ENCODE measurements around the gene TKT.

- no peak for TF ChIP-seq CTCF (IDR thresholded peaks at IDR 0.05; ENCODE audit: low read depth, low read length)
- no peak for TF ChIP-seq EZH2phosphoT487 (IDR thresholded peaks at IDR 0.05; ENCODE audit: low read depth)
These were observed 32.3 kb downstream of the TKT start for GRCh38 chr3:53223541-53223966.

All from OCI-LY3 (cell line).